Keratinocyte (primary cell): Measurements from ENCODE around the gene RAB8A.

Experiments
- EZH2 ChIP-seq: IDR thresholded peaks from one replicate; pipeline ENCODE4 v1.6.1; 2012; ENCODE audit warnings: inconsistent platforms, mild to moderate bottlenecking, low read length, moderate library complexity
- TF ChIP-seq, protein P1 (sequence below), 3 experiments: IDR thresholded peaks in 1 of 3; conservative IDR thresholded peaks in 1 of 3; optimal IDR thresholded peaks in 1 of 3; 2 replicates in 2 of 3; 3 replicates in 1 of 3; pipeline versions ENCODE3 to v1.5.1; 2011; ENCODE audit warnings: low read length in 3 of 3, mild to moderate bottlenecking in 3 of 3, moderate library complexity in 2 of 3, control low read depth in 1 of 3, inconsistent platforms in 1 of 3; ENCODE audit not compliant: insufficient read depth in 2 of 3; ENCODE audit errors: extremely low read depth in 1 of 3

DNA sequence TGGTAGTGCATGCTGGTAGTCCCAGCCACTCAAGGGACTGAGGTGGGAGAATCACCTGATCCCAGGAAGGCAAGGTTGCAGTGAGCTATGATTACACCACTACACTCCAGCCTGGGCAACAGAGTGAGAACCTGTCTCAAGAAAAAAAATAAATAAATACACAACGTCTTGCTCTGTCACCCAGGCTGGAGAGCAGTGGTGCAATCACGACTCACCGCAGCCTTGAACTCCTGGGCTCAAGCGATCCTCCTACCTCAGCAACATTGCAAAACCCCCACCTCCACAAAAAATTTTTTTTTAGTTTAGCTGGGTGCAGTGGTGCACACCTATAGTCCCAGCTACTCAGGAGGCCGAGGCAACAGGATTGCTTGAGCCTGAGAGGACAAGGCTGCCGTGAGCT is 26.6 kb upstream of the RAB8A start:
- TF ChIP-seq, protein P1, sequence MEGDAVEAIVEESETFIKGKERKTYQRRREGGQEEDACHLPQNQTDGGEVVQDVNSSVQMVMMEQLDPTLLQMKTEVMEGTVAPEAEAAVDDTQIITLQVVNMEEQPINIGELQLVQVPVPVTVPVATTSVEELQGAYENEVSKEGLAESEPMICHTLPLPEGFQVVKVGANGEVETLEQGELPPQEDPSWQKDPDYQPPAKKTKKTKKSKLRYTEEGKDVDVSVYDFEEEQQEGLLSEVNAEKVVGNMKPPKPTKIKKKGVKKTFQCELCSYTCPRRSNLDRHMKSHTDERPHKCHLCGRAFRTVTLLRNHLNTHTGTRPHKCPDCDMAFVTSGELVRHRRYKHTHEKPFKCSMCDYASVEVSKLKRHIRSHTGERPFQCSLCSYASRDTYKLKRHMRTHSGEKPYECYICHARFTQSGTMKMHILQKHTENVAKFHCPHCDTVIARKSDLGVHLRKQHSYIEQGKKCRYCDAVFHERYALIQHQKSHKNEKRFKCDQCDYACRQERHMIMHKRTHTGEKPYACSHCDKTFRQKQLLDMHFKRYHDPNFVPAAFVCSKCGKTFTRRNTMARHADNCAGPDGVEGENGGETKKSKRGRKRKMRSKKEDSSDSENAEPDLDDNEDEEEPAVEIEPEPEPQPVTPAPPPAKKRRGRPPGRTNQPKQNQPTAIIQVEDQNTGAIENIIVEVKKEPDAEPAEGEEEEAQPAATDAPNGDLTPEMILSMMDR (optimal IDR thresholded peaks at IDR 0.05 in 1 of 3, IDR thresholded peaks at IDR 0.05 in 1 of 3, conservative IDR thresholded peaks at IDR 0.05 in 1 of 3; ENCODE audit: extremely low read depth in 1 of 3, insufficient read depth in 2 of 3, low read length in 3 of 3): no peak
- TF ChIP-seq EZH2: no peak
